ENCODE data around the gene SCAMP1.

- TF ChIP-seq CTCF (IDR thresholded peaks at IDR 0.05; ENCODE audit: poor library complexity, severe bottlenecking) = no peak
- TF ChIP-seq SMC3 (conservative IDR thresholded peaks at IDR 0.05; ENCODE audit: poor library complexity) = no peak
- no peak for TF ChIP-seq REST (IDR thresholded peaks at IDR 0.05; ENCODE audit: borderline replicate concordance)
- no peak for TF ChIP-seq TAF1 (IDR thresholded peaks at IDR 0.05; ENCODE audit: low read depth)
- TF ChIP-seq RAD21 (conservative IDR thresholded peaks at IDR 0.05) = no peak
- no peak for TF ChIP-seq EZH2 (IDR thresholded peaks at IDR 0.05; ENCODE audit: borderline replicate concordance, insufficient read depth, low read length, poor library complexity, severe bottlenecking)
- no peak for TF ChIP-seq MXI1 (conservative IDR thresholded peaks at IDR 0.05; ENCODE audit: poor library complexity, severe bottlenecking)
- no peak for TF ChIP-seq POLR2AphosphoS5 (IDR thresholded peaks at IDR 0.05)
- TF ChIP-seq EP300 (conservative IDR thresholded peaks at IDR 0.05; ENCODE audit: poor library complexity, severe bottlenecking) = no peak
These were observed 145.4 kb downstream of the SCAMP1 start for GRCh38 chr5:78505860-78506259.

All from neural cell (in vitro differentiated cells).